Measurements from ENCODE around the gene KIAA1671. TPM values are rescaled to one million over a fixed set of nuclear protein-coding genes. Genes with fewer than 3 reads are reported as not detected.

Gene KIAA1671
- total RNA-seq, 4 donors from 2014 or later = 83.1 to 162 (median 105) TPM

DNA sequence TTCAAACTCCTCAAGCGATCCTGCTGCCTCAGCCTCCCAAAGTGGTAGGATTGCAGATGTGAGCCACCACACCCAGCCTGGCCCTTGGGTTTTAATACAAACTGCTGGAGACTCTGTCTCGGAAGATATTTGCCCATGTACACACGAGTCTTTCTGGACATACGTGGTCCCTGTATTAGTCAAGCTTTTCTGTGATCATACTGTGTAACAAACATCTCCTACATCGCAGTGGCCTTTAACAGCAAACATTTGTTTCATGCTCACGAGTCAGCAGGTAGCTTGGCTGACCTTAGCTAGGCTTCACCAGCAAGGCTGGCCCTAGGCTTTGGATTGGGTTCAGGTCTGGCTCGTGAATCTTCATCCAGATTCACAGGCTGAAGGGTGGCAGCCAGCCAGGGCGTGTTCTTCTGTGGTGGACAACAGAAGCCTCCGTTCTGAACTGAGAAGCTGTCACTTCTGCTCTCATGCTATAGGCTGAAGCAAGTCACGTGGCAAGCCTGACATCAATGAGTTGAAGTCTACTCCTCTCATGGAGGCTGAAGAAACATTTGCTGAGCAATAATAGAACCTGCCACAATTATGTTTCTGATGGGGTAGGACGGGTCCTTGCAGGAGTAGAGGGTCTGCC lies 8.8 kb downstream of the KIAA1671 start:
- intact Hi-C loops (cut with DNase I; ENCODE audit: low total_unique reads) = no loop called here
- TF ChIP-seq POLR2A (IDR thresholded peaks at IDR 0.05) = no peak
- no peak for TF ChIP-seq EP300 (IDR thresholded peaks at IDR 0.05; ENCODE audit: low read depth)
- no peak for TF ChIP-seq POLR2AphosphoS5 (IDR thresholded peaks at IDR 0.05)
- TF ChIP-seq, protein P1, sequence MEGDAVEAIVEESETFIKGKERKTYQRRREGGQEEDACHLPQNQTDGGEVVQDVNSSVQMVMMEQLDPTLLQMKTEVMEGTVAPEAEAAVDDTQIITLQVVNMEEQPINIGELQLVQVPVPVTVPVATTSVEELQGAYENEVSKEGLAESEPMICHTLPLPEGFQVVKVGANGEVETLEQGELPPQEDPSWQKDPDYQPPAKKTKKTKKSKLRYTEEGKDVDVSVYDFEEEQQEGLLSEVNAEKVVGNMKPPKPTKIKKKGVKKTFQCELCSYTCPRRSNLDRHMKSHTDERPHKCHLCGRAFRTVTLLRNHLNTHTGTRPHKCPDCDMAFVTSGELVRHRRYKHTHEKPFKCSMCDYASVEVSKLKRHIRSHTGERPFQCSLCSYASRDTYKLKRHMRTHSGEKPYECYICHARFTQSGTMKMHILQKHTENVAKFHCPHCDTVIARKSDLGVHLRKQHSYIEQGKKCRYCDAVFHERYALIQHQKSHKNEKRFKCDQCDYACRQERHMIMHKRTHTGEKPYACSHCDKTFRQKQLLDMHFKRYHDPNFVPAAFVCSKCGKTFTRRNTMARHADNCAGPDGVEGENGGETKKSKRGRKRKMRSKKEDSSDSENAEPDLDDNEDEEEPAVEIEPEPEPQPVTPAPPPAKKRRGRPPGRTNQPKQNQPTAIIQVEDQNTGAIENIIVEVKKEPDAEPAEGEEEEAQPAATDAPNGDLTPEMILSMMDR (IDR thresholded peaks at IDR 0.05) = no peak

DNA sequence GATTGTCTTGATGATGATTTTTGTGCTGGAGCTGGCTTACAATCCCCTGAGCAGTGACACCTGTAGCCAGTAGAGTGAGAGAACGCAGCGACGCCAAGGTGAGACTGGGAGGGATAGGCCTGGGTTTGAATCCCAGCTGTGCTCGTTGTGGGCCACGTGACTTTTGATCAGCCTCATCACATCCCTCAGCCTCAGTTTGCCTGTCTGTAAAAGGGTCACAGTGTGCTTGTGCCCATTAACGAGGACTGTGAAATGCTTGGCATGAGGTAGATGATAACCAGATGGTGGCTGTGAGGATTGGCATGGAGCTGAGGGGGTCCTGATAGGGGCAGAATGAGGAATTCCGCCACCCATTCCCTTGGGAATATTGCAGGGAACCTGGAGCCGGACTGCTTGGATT lies 9.6 kb downstream of the KIAA1671 start:
- 83% methylated on average over 8 of the region's 8 CpGs; no CpG with 5 or more reads in 1 of the 2 donors for WGBS, 2 donors (ENCODE audit: low coverage in 1 of 2)
- Histone ChIP-seq H3K9me3 (no peaks in the 10 kb centered on the region), H3K27me3 (no peaks in the 10 kb centered on the region), H3K4me3 (no peak overlapping the region), H3K27ac (no peak overlapping the region), H3K4me1 (peaks cover 0 to 45% (median 18%) of the 10 kb centered on the region in 4 donors), H3K36me3 (no peaks in the 10 kb centered on the region)
- in situ Hi-C loops (cut with MboI; ENCODE audit: low pct_ligation_motif_present in 1 of 4, low pct_unique_long_range_greater_than_20kb in 1 of 4, low sequenced_read_pairs in 3 of 4) = no loop called here
- no peak for DNase-seq
- intact Hi-C loops (cut with DNase I; ENCODE audit: low total_unique reads) = no loop called here
- TF ChIP-seq, protein P1 (IDR thresholded peaks at IDR 0.05) = no peak
- TF ChIP-seq EP300 (IDR thresholded peaks at IDR 0.05; ENCODE audit: low read depth) = no peak
- TF ChIP-seq POLR2AphosphoS5 (IDR thresholded peaks at IDR 0.05) = no peak
- TF ChIP-seq POLR2A (IDR thresholded peaks at IDR 0.05) = no peak

More for the DNA sequence above, 8.8 kb downstream of the KIAA1671 start:
- no peaks in the 10 kb centered on the region for H3K27me3 ChIP-seq
- H3K9me3 ChIP-seq = no peaks in the 10 kb centered on the region
- in situ Hi-C loops (cut with MboI; ENCODE audit: low pct_ligation_motif_present in 1 of 4, low pct_unique_long_range_greater_than_20kb in 1 of 4, low sequenced_read_pairs in 3 of 4) = no loop called here
- no peak for DNase-seq
- no peak overlapping the region for H3K27ac ChIP-seq
- peaks cover 0 to 38% (median 15%) of the 10 kb centered on the region in 4 donors for H3K4me1 ChIP-seq
- no peaks in the 10 kb centered on the region for H3K36me3 ChIP-seq
- H3K4me3 ChIP-seq = no peak overlapping the region
- WGBS, 2 donors (ENCODE audit: low coverage in 1 of 2) = 84 to 92% methylated on average over 5 to 11 of the region's 11 CpGs

DNA sequence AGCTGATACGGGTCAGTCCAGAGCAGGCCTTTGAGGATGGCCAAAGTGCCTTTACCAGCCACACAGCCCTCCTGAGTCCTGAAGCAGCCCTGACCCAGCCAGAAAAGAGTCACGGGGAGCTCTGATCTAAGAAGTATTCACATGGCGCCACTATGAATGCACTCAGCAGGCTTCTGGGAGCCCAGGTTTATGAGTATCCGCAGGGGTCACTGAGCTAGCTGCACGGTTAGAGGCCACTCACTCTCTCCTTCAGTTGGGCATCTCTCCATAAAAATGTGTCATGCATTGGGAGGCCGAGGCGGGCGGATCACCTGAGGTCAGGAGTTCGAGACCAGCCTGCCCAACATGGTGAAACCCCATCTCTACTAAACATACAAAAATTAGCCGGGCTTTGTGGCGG lies 10.3 kb downstream of the KIAA1671 start:
- intact Hi-C loops (cut with DNase I; ENCODE audit: low total_unique reads) = no loop called here
- Histone ChIP-seq H3K27ac (no peak overlapping the region), H3K4me1 (peaks cover under 1 to 51% (median 20%) of the 10 kb centered on the region in 4 donors), H3K4me3 (no peak overlapping the region), H3K9me3 (no peaks in the 10 kb centered on the region), H3K27me3 (no peaks in the 10 kb centered on the region), H3K36me3 (no peaks in the 10 kb centered on the region)
- in situ Hi-C loops (cut with MboI; ENCODE audit: low pct_ligation_motif_present in 1 of 4, low pct_unique_long_range_greater_than_20kb in 1 of 4, low sequenced_read_pairs in 3 of 4) = no loop called here
- 92% methylated on average over 10 of the region's 11 CpGs; no CpG with 5 or more reads in 1 of the 2 donors for WGBS, 2 donors (ENCODE audit: low coverage in 1 of 2)
- no peak for DNase-seq
- TF ChIP-seq POLR2A (IDR thresholded peaks at IDR 0.05) (no peak), EP300 (IDR thresholded peaks at IDR 0.05; ENCODE audit: low read depth) (no peak), POLR2AphosphoS5 (IDR thresholded peaks at IDR 0.05) (no peak)
- TF ChIP-seq, protein P1 (IDR thresholded peaks at IDR 0.05) = no peak

DNA sequence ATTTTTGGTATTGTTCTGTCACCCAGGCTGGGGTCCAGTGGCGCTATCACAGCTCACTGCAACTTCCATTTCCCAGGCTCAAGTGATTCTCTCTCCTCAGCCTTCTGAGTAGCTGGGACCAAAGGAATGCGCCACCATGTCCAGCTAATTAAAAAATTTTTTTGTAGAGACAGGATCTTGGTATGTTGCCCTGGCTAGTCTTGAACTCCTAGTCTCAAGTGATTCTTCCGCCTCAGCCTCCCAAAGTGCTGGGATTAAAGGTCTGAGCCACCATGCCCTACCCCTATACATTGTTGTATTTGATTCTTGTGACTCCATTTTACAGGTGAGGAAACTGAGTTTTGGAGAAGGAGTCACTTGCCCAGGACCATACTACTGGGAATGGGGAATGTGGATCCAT lies 11.9 kb downstream of the KIAA1671 start:
- H3K9me3 ChIP-seq = no peaks in the 10 kb centered on the region
- H3K36me3 ChIP-seq = no peaks in the 10 kb centered on the region
- intact Hi-C loops (cut with DNase I; ENCODE audit: low total_unique reads) = no loop called here
- WGBS, 2 donors (ENCODE audit: low coverage in 1 of 2) = 83 to 100% methylated on average over 2 to 3 of the region's 3 CpGs
- TF ChIP-seq POLR2AphosphoS5 (IDR thresholded peaks at IDR 0.05) = no peak
- TF ChIP-seq POLR2A (IDR thresholded peaks at IDR 0.05) = no peak
- TF ChIP-seq, protein P1 (IDR thresholded peaks at IDR 0.05) = no peak
- no peak for TF ChIP-seq EP300 (IDR thresholded peaks at IDR 0.05; ENCODE audit: low read depth)
- peaks cover 7 to 52% (median 19%) of the 10 kb centered on the region in 4 donors for H3K4me1 ChIP-seq
- H3K27ac ChIP-seq = peak overlapping the region in 2 of 4 donors; percentile 81 to 88
- in situ Hi-C loops (cut with MboI; ENCODE audit: low pct_ligation_motif_present in 1 of 4, low pct_unique_long_range_greater_than_20kb in 1 of 4, low sequenced_read_pairs in 3 of 4) = no loop called here
- no peaks in the 10 kb centered on the region for H3K27me3 ChIP-seq
- no peak overlapping the region for H3K4me3 ChIP-seq
- no peak for DNase-seq

All from transverse colon (tissue), 4 donors.